Lung microvascular endothelial cell (primary cell): ENCODE data around the gene SH3PXD2A. TPM values are rescaled to one million over a fixed set of nuclear protein-coding genes. Genes with fewer than 3 reads are reported as not detected.
A peak's percentile ranks its signal among the peaks of the same experiment; 100 is the strongest.

Source experiments
- DNase-seq, 2 donors: peaks; one replicate each; pipeline versions ENCODE4 v3.0.0 to v3.0.0-alpha.2; 2010; ENCODE audit warnings: low read depth in 2 of 2
- total RNA-seq: library from RNA; depleted of rRNA; stranded (reverse); fragments of >200 nt; gene quantifications from 2 replicates; pipeline ENCODE4 v1.2.1, GENCODE V29; 2014

SH3PXD2A gene
- total RNA-seq, 1 donor from 2014 or later, result 0.99 TPM

- DNase-seq, result no peak
Observed at GRCh38 chr10:103834436-103835095, 20.8 kb downstream of the SH3PXD2A start.

GRCh38 chr10:103833731-103834365, 21.5 kb downstream of the SH3PXD2A start:
- DNase-seq, result peak; percentile 28 to 43

GRCh38 chr10:103832806-103833205, 22.6 kb downstream of the SH3PXD2A start:
- DNase-seq, result no peak

- peak in 1 of 2 donors; percentile 42 for DNase-seq
Observed at GRCh38 chr10:103829838-103830465, 25.4 kb downstream of the SH3PXD2A start.

- no peak for DNase-seq
Observed at GRCh38 chr10:103829278-103829677, 26.1 kb downstream of the SH3PXD2A start.

GRCh38 chr10:103828587-103829197, 26.7 kb downstream of the SH3PXD2A start:
- DNase-seq, result no peak

- no peak for DNase-seq
Observed at GRCh38 chr10:103828107-103828506, 27.3 kb downstream of the SH3PXD2A start.

- DNase-seq, result no peak
Observed at GRCh38 chr10:103826885-103827284, 28.5 kb downstream of the SH3PXD2A start.

GRCh38 chr10:103824281-103824680, 31.1 kb downstream of the SH3PXD2A start:
- peak in 1 of 2 donors; percentile 23 for DNase-seq

GRCh38 chr10:103823706-103824272, 31.6 kb downstream of the SH3PXD2A start:
- no peak for DNase-seq

- DNase-seq, result no peak
Observed at GRCh38 chr10:103822800-103823199, 32.6 kb downstream of the SH3PXD2A start.

- DNase-seq, result no peak
Observed at GRCh38 chr10:103822107-103822716, 33.2 kb downstream of the SH3PXD2A start.

GRCh38 chr10:103820101-103821062, 35.0 kb downstream of the SH3PXD2A start:
- DNase-seq, result peak; percentile 51 to 72

- DNase-seq, result no peak
Observed at GRCh38 chr10:103819493-103819892, 35.9 kb downstream of the SH3PXD2A start.

GRCh38 chr10:103818765-103819374, 36.5 kb downstream of the SH3PXD2A start:
- DNase-seq, result no peak

GRCh38 chr10:103818105-103818504, 37.3 kb downstream of the SH3PXD2A start:
- DNase-seq, result no peak

- peak; percentile 44 to 72 for DNase-seq
Observed at GRCh38 chr10:103816431-103816830, 38.9 kb downstream of the SH3PXD2A start.

GRCh38 chr10:103814626-103815370, 40.6 kb downstream of the SH3PXD2A start:
- peak in 1 of 2 donors; percentile 28 for DNase-seq

GRCh38 chr10:103814105-103814504, 41.3 kb downstream of the SH3PXD2A start:
- no peak for DNase-seq
